NCI-H2107 (cell line): ENCODE data around the gene STK11IP.

Experiments
- DNase-seq: peaks from one replicate; lab custom pipeline; 2025; lab: John Stamatoyannopoulos, UW

Gene STK11IP

DNA sequence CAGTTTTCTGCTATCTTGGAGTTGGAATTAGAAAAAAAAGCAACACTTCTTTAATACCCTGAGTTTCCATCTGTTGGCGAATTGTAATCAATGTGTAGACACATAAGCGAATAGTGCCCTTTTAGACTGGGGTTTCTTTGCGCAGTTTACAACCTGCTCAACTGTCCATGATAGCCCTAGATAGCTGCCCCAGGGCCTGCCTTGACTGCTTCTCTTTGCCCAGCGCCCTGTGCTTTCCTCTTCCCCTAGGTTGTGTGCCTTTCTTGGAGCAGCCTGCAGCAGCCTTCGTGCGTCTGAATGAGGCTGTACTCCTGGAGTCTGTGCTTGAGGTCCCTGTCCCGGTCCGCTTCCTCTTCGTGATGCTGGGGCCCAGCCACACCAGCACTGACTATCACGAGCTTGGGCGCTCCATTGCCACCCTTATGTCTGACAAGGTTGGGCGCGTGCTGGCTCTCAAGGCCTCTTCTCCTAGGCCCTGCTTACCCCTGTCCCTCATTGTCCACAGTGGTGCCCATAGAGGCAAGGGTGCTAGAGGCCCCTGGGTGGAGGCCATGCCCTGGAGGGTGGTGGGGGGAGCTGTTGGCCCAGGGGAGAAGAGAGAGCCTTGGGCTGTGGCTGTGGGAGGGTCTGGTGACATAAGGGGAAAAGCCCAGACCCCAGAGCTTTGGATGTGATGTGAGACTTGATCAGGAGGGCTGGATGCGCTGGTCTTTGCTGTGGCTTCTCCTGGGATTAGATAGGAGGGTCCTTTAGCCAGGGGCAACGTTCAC lies 36.7 kb downstream of the STK11IP start:
- DNase-seq, result no peak

DNA sequence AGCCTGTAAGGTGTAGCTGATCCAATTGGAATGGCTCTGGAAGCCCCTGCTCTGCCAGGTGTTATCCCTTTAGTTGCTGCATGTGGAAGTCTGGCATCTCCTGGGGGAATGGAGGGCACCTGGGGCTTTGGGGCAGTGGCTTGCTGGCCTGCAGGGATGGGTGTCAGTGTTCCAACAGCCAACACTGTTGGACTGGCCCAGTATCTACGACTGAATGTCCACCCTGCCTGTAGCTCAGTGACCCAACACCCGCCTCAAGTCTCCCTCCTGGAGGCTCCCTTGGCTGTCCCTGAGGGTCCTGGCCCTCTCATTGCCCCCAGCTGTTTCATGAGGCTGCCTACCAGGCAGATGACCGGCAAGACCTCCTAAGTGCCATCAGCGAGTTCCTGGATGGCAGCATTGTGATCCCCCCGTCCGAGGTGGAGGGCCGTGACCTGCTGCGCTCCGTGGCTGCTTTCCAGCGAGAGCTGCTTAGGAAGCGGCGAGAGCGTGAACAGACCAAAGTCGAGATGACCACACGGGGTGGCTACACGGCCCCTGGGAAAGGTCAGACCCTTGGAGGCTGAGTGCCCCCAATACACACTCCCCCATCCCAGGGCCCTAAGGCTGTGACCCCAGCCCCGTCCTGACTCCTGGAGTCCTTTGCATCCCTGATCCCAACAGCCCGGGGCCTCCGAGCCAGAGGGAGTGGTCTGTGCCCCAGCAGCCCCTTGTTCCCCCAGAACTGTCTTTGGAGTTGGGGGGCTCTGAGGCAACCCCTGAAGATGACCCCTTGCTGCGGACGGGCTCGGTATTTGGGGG lies 37.5 kb downstream of the STK11IP start:
- DNase-seq, result no peak

DNA sequence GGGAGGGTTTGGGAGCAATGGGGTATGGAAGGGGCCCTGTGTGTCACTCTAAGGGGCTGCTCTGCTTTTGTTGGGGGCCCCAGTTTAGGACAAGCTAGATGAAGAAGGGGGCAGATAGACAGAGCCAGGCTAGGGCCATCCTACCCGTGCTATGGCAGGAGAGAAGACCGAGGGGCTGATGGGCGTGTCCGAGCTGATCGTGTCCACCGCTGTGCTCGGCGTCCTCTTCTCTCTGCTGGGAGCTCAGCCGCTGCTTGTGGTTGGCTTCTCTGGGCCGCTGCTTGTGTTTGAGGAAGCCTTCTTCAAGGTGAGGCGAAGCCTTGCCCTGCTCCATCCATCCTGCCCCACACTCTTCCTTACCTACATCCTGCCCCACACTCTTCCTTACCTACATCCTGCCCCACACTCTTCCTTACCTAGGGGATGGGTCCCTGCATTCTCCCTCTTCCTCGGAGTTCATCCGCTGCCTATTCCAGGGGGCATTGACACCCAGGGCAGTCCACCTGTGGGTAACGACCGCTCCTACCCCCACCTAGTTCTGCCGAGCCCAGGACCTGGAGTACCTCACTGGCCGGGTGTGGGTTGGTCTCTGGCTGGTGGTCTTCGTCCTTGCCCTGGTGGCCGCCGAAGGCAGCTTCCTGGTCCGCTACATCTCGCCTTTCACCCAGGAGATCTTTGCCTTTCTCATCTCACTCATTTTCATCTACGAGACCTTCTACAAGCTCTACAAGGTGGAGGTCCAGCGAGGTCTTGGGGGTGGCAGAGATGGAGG lies 38.7 kb downstream of the STK11IP start:
- DNase-seq, result no peak

DNA sequence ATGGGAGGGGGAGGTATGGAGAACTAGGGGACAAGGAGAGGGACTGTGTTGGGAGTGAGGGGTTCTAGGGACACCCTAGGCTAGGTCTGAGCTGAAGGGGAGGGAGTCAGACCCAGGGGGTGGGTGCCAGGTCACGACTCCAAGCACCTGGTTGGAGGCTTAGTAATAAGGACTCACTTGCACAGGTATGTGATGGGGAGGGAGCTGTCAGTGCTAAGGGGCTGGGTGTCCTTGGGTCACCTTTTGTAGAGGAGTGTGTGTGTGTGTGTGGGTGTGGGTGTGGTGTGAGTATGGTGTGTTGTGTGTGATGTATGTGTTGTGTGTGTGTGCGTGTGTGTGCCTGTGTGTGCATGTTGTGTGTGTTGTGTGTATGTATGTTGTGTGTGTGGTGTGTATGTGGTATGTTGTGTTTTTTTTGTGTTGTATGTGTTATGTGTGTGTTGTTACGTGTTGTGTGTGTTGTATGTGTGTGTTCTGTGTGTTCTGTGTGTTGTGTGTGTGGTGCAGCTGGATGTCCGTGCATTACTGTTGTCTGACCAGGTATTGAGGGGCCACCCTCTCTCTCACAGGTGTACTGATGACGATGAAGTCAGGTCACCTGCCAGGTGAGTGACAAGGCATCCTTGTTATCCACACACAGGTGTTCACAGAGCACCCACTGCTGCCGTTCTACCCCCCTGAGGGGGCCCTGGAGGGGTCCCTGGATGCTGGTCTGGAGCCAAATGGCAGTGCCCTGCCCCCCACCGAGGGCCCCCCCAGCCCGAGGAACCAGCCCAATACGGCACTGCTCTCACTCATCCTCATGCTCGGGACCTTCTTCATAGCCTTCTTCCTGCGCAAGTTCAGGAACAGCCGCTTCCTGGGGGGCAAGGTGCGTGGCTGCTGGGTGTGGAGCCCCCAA lies 39.5 kb downstream of the STK11IP start:
- DNase-seq, result no peak

DNA sequence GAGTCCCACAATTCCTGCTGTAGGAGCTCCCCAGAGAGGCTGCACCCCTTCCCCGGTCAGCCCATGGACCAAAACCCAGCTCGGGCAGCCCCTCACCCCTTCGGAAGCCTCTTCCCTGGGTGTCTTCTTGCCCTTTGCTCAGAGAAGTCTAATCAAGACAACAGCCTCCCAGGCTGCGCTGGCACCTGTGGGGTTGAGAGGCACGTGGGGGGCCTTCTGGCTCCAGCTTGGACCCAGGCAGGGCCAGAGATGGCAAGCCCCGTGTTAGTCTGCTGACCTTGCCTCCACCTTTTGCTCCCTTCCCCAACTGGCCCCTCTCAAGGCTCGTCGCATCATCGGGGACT lies 40.2 kb downstream of the STK11IP start:
- no peak for DNase-seq

DNA sequence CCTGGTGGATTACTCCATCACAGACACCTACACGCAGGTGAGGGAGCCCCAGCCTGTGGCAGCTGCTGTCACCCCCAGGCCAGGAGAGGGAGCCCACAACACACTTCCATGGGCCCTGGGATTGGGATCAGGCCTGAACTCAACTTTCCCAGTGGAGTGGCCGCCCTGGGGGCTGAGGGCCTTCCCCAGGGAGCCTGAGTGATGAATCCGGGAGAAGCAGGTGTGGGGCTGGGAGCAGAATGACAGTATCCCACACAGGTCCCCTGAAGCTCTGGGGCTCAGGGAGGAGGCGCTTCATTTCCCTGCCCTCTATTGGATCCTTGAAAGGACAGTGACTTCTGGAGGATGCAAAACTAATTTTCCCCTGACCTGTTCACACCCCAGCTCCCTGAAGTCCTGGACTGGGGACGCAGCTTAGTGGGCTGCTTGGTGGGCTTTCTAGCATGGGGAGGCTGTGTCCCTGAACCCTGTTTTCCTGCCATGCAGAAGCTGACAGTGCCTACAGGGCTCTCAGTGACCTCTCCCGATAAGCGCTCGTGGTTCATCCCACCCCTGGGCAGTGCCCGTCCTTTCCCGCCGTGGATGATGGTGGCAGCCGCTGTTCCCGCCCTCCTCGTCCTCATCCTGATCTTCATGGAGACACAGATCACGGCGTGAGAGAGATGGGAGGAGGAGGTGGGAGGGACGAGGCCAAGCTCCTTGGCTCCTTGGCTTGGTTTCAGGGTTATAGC lies 40.7 kb downstream of the STK11IP start:
- no peak for DNase-seq

DNA sequence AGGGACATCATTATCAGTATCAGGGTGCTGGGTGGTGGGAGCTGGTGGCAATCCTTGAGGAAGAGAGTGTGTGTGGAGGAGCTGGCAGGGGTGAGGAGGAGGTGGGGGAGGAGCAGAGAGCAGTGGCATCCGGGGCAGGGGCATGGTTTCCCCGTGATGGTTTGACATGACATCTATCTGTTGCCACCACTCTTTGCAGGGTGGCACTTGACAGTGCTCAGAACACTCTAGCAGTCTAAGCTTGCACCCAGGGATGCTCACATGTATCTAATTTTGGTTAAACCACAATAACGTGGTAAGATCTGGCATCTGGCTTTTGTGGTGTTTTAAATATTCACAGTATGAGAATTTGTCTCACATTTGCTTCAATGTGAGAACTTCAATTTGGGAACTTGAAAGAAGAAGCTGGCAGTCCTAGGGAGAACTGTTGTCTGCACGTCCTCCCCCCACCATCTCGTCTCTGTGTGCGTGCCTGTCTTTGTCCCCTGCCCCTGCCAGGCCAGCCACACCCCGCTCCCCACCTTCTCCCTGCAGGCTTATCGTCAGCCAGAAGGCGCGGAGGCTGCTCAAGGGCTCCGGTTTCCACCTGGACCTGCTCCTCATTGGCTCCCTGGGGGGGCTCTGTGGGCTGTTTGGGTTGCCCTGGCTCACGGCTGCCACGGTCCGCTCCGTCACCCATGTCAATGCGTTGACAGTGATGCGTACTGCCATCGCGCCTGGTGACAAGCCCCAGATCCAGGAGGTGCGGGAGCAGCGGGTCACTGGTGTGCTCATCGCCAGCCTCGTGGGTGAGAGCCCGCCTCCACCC lies 41.5 kb downstream of the STK11IP start:
- no peak for DNase-seq

DNA sequence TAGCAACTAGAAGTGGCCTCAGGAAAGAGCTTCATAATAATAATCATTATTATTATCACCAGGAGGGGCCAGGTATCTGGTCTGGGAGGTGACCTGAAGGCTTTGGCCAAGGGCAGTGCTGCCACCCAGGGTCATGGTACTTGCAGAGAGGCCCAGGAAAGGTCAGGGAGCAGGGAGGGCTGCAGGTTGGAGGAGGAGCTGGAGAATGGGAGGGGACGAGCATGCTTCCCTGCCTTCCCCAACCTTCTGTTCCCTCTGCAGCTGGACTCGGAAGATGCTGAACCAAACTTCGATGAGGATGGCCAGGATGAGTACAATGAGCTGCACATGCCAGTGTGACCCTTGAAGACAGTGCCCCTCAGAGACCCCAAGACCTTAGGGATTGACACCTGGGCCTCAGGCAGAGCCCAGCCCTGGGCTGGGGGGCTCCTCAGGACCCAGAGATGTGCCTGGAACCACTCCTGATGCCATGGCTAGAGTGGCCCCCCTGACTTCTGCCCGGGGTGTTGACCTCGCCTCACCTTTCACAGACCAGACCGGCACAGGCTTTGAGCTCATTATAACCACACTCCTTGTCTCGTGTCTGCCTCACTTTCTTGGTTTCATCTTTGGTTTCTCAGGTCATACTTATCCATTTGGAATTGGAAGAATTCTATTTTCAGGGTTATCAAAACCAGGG lies 43.9 kb downstream of the STK11IP start:
- DNase-seq, result no peak

DNA sequence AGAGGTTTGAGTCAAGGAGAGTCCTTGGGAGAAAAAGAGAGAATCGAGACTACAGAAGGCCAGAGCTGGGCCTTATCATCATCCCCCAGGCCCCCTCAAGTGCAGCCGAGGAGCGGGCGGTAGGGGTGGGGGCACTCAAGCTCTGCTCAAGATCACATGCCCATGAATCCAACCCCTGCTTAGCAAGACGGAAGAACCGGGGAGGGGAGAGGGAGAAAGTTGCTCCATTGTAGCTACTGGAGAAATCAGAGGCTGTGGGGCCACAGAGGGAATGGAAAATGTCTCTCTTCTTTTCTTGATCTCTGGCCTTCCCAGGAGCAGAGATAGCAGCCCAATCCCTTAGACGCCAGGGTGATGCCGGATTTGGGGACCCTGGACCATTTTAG lies 44.4 kb downstream of the STK11IP start:
- DNase-seq, result no peak

DNA sequence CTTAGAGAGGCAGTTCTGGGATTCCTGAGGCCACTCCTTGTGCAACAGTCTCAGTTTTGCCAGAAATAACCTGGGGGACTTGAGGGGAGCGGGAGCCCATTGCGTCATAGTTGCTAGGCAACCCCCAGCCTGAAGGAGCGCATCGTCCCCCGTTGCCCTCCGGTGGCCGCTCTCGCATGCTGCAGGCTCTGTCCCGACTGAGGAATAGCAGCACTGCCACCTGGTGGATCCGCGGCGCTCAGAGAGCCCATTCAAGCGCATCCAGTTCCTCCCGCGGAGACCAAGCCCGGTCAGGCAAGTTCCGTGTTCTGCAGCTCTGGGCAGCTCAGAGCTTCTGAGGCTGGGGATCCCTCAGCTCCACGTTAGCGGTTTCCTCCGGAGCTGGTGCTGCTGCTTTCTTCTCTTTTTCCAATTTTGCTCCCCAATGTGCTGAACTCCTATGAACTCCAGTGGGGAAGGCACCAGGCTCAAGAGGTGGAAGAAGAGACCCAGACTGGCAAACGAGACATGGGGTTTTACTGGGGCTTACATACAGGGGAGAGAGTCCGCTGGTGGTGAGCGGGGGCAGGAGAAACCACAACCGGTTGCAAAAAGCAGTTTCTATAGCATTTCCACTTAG lies 44.9 kb downstream of the STK11IP start:
- peak; percentile 87 for DNase-seq

DNA sequence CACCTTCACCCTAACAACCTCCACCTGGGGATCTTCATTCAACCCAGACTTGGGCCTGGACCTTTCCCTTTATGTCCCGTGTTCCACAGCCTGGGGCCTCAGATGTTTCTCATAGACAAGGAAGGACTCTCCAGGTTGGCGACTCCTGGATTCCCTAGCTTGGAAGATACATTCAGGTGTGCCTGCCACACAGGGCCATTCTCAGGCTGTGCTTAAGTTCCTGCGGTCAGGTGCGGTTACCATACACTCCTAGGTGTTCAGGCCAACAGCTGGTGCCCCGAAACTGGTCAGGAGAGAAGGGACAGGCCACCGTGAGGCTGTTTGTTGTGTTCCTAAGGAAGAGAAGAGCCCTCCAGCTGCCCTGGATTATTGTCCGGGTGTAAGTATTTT lies 45.4 kb downstream of the STK11IP start:
- no peak for DNase-seq

DNA sequence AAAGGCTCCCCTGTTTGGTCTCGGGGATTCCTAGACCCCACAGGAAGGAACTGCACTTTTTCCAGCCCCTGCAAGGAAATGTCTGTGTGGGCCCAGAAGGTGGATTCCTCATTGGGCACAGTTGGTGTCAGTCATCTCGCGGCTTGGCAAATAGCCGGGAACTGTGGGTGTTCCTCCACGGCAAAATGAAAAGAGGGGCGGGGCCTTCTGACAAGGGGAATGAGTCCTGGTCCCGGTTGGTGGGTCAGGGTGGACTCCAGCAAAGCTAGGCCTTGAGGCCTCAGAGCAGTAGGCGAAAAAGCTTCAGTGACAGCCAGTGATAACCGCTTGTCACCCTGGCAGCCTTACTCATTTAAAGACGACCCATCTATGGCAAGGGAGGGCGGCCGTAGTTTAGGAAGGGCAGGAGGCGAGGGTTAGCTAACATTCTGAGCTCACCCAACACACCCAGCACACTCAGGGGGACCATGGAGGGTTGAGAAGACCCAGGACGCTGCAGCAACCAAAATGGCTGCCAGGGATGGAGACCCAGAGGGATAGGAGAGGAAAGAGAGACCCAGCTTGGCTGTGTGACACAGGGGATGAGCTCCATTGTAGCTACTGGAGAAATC lies 46.2 kb downstream of the STK11IP start:
- no peak for DNase-seq

DNA sequence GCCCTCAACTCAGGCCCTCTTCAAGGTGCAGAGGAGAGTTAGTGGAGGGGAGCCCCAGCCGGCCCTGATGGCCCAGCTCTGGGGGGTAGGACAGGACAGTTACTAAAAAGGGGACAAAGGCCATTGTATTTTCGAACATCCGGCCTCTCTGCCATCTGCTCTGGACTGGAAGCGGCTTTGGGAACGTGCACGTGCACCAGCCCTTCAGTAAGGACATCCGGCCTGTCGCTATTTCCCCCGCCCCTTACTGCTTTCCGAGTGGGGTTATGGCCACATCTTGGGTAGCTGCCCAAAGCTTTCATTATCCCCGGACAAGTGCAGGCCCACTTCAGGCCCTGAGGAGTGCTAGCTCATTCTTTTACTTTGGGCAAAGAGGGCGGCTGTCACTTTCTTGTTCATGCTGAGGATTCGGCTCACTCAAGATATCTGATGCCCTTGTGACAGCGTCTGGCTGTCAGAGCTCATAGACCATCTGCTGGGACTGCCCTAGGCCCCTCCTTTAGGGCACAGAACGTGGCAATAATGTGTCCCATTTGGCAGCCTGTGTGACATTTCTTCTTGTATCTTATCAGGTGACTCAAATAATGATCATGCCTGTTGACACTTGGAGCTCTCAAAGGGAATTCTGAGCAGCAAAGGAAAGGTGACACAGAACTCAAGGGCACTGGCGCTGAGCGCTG lies 47.3 kb downstream of the STK11IP start:
- no peak for DNase-seq

DNA sequence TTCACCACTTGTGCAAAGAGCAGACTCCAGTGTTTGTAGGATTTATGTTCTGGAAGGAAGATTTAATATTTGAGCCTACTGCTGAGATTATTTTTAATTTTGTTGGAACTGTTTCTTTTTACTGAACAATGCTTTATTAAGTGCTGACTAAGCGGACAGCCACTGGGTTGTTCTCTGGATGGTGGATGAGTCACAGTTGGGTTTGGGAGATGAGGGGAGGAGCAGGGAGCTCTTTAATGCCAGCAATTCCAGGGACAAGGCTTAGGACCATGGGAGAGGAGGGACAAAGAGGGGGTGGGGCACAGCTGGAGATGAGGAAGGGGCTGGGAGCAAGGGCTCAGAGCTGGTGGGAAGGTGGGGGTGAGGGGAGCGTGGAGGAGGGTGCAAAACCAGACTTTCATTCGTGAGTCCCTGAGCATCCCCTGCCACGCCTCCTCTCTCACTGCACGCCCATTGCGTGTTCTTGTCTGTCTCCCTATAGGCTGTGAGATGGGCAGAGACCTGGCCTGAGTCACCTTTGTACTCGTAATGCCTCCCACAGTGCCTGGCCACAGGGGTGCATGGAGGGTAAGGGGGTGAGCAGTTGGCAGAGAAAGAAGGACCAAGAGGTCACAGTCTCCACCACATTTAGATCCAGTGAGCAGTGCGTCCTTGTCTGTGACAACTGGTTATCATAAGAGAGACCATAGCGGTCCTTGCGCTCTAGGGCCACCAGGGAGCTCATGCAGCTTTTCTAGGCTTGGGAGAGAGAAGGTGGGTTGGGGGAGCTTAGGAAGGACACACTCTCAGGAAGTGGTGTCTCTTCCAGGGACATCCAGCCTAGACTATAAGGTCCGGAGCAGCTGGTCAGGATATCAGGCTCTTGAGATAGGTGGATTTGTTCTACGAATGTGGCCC lies 48.2 kb downstream of the STK11IP start:
- no peak for DNase-seq

DNA sequence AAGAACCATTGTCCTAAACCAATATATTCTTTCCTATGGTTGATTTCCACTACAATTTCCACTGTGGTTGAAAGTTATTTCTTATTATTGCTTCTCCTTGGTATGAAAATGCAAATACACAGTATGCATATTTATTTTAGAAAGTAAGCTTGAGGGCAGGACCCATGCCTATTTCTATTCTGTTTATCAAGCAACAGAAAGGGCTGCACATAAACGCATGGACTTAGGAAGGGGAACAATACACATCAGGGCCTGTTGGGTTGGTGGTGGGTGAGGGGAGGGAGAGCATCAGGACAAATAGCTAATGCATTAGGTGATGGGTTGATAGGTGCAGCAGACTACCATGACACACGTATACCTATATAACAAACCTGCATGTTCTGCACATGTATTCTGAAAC lies 50.5 kb downstream of the STK11IP start:
- DNase-seq, result no peak

DNA sequence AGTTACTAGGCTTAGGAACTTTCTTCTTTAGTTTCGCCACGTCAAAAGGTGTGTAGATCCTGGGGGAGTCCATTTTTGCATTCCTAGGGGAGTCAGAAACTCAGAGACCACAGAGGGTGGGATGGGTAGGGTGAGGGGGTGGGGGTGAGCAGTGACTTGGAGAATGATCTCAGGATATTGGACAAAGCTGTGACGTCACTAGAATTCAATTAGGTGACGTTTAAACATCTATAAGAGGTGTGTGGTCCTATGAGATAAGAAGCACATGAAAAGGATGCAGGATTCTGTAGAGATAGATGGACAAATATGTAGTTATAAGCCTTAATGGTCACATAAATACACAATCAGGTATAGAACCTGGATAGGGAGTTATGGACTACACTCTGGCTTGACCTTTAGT lies 51.3 kb downstream of the STK11IP start:
- no peak for DNase-seq
